Measurements from ENCODE around the gene DDT. TPM values are rescaled to one million over a fixed set of nuclear protein-coding genes. Genes with fewer than 3 reads are reported as not detected.

Gene DDT
- total and polyA plus RNA-seq, 7 donors, result 57.3 to 239 (median 85.3) TPM

GRCh38 chr22:24007253-24008021, 33.2 kb upstream of the DDT start:
- DNase-seq, result no peak
- intact Hi-C loops (cut with DNase I), result loop anchor here in 1 of 2 donors (5.0 kb wide), 1 partner anchor 70 kb away; no protein-coding TSS in a partner anchor
- no peaks in the 10 kb centered on the region for H3K9me3 ChIP-seq
- no peak for ATAC-seq
- peaks cover 10% of the 10 kb centered on the region for H3K4me1 ChIP-seq
- WGBS, 3 donors, result 79 to 84% (median 80%) methylated on average over 8 of the region's 8 CpGs
- no peaks in the 10 kb centered on the region for H3K27me3 ChIP-seq (ENCODE audit: insufficient read depth in 3 of 3, low read length in 2 of 3)
- no peak overlapping the region for H3K27ac ChIP-seq
- TF ChIP-seq, protein P1, sequence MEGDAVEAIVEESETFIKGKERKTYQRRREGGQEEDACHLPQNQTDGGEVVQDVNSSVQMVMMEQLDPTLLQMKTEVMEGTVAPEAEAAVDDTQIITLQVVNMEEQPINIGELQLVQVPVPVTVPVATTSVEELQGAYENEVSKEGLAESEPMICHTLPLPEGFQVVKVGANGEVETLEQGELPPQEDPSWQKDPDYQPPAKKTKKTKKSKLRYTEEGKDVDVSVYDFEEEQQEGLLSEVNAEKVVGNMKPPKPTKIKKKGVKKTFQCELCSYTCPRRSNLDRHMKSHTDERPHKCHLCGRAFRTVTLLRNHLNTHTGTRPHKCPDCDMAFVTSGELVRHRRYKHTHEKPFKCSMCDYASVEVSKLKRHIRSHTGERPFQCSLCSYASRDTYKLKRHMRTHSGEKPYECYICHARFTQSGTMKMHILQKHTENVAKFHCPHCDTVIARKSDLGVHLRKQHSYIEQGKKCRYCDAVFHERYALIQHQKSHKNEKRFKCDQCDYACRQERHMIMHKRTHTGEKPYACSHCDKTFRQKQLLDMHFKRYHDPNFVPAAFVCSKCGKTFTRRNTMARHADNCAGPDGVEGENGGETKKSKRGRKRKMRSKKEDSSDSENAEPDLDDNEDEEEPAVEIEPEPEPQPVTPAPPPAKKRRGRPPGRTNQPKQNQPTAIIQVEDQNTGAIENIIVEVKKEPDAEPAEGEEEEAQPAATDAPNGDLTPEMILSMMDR (IDR thresholded peaks at IDR 0.05), result no peak
- no peak overlapping the region for H3K4me3 ChIP-seq
- no peaks in the 10 kb centered on the region for H3K36me3 ChIP-seq (ENCODE audit: insufficient read depth in 1 of 2, low read depth in 1 of 2)

GRCh38 chr22:24006914-24007214, 32.6 kb upstream of the DDT start:
- Histone ChIP-seq H3K4me1 (peaks cover 4% of the 10 kb centered on the region), H3K27ac (no peak overlapping the region), H3K36me3 (ENCODE audit: insufficient read depth in 1 of 2, low read depth in 1 of 2) (no peaks in the 10 kb centered on the region), H3K9me3 (no peaks in the 10 kb centered on the region), H3K27me3 (ENCODE audit: insufficient read depth in 3 of 3, low read length in 2 of 3) (no peaks in the 10 kb centered on the region), H3K4me3 (no peak overlapping the region)
- TF ChIP-seq, protein P1 (IDR thresholded peaks at IDR 0.05), result no peak
- ATAC-seq, result no peak
- no peak for DNase-seq
- intact Hi-C loops (cut with DNase I), result loop anchor here in 1 of 2 donors (5.0 kb wide), 1 partner anchor 70 kb away; no protein-coding TSS in a partner anchor
- WGBS, 3 donors, result 88 to 95% (median 89%) methylated on average over 6 of the region's 6 CpGs

GRCh38 chr22:24006207-24006913, 32.1 kb upstream of the DDT start:
- no peaks in the 10 kb centered on the region for H3K36me3 ChIP-seq (ENCODE audit: insufficient read depth in 1 of 2, low read depth in 1 of 2)
- ATAC-seq, result no peak
- intact Hi-C loops (cut with DNase I), result loop anchor here in 1 of 2 donors (5.0 kb wide), 1 partner anchor 69 kb away; no protein-coding TSS in a partner anchor
- no peaks in the 10 kb centered on the region for H3K27me3 ChIP-seq (ENCODE audit: insufficient read depth in 3 of 3, low read length in 2 of 3)
- TF ChIP-seq, protein P1 (IDR thresholded peaks at IDR 0.05), result no peak
- H3K9me3 ChIP-seq, result no peaks in the 10 kb centered on the region
- peak in 1 of 2 donors; percentile 45 for DNase-seq
- H3K4me1 ChIP-seq, result peaks cover 4% of the 10 kb centered on the region
- no peak overlapping the region for H3K27ac ChIP-seq
- H3K4me3 ChIP-seq, result no peak overlapping the region
- 67 to 92% (median 79%) methylated on average over 10 of the region's 10 CpGs for WGBS, 3 donors

- H3K4me3 ChIP-seq, result no peak within 1 kb of the TSS
- H3K27ac ChIP-seq, result peak within 1 kb of the TSS; percentile 46
- peaks cover 4% of the 10 kb centered on the region for H3K4me1 ChIP-seq
- ATAC-seq (peak in 3 of 4 donors; percentile 37 to 46 (median 39)), DNase-seq (peak in 1 of 2 donors; percentile 63)
- WGBS, 3 donors, result 34 to 61% (median 34%) methylated on average over 6 of the region's 6 CpGs
- H3K9me3 ChIP-seq, result no peaks in the 10 kb centered on the region
- H3K36me3 ChIP-seq (ENCODE audit: insufficient read depth in 1 of 2, low read depth in 1 of 2), result no peaks in the 10 kb centered on the region
- no peaks in the 10 kb centered on the region for H3K27me3 ChIP-seq (ENCODE audit: insufficient read depth in 3 of 3, low read length in 2 of 3)
- intact Hi-C loops (cut with DNase I), result loop anchor here in 1 of 2 donors (5.0 kb wide), 1 partner anchor 68 kb away; no protein-coding TSS in a partner anchor
- TF ChIP-seq, protein P1 (IDR thresholded peaks at IDR 0.05), result no peak
These were observed 31.0 kb upstream of the DDT start, which contains the start of gene GSTT4 for GRCh38 chr22:24005201-24005600. GSTT4 (minus strand) TSS chr22:24005453; CDS start chr22:24005356, 97 bp downstream.
